T1000 (cell line): ENCODE data around the gene PRAMEF7.
"Not testable (repeated sequence)": the region's sequence is repeated elsewhere in the genome, so short reads cannot be mapped to it uniquely, and the experiment has no call there.

Experiments used
- DNase-seq: peaks from one replicate; lab custom pipeline; 2025; ENCODE audit warnings: mixed read lengths; lab: John Stamatoyannopoulos, UW

The PRAMEF7 gene

GRCh38 chr1:12916310-12916709 lies at the start of gene PRAMEF7:
PRAMEF7 (plus strand) TSS chr1:12916610; CDS start chr1:12917693, 1,083 bp downstream.
- DNase-seq, result not testable (repeated sequence)

GRCh38 chr1:12878453-12878852 lies 38.0 kb upstream of the PRAMEF7 start:
- DNase-seq, result not testable (repeated sequence)

GRCh38 chr1:12886101-12886500 lies 30.3 kb upstream of the PRAMEF7 start, which contains the start of gene PRAMEF4:
PRAMEF4 (minus strand) TSS chr1:12886201; CDS start chr1:12883394, 2,807 bp downstream.
- DNase-seq, result not testable (repeated sequence)

GRCh38 chr1:12898170-12898569 lies 18.2 kb upstream of the PRAMEF7 start, which contains the start of gene PRAMEF10:
PRAMEF10 (minus strand) TSS chr1:12898270; CDS start chr1:12895847, 2,423 bp downstream.
- DNase-seq, result not testable (repeated sequence)

- not testable (repeated sequence) for DNase-seq
These were observed 17.2 kb upstream of the PRAMEF7 start for GRCh38 chr1:12899186-12899585.

GRCh38 chr1:12903793-12904572 lies 12.4 kb upstream of the PRAMEF7 start:
- not testable (repeated sequence) for DNase-seq

- not testable (repeated sequence) for DNase-seq
These were observed 5.3 kb downstream of the PRAMEF7 start for GRCh38 chr1:12921749-12922148.

GRCh38 chr1:12924368-12924767 lies 8.0 kb downstream of the PRAMEF7 start:
- DNase-seq, result not testable (repeated sequence)

- DNase-seq, result not testable (repeated sequence)
These were observed 31.1 kb downstream of the PRAMEF7 start, which contains the start of gene PRAMEF6 for GRCh38 chr1:12947480-12947879. PRAMEF6 (minus strand) TSS chr1:12947580; CDS start chr1:12942518, 5,062 bp downstream.
